Head of caudate nucleus (tissue), 42 donors: Measurements from ENCODE around the gene FAM43A.

ENCODE experiments used
- DNase-seq, 42 donors: peaks; one replicate each; pipeline versions ENCODE4 v3.0.0 to v3.0.0-alpha.2; 2020 to 2021; ENCODE audit warnings: mixed read lengths in 7 of 42
- intact Hi-C: fragments of 100-400 bp; cut with DNase I; formaldehyde crosslinking; loops from one replicate; pipeline ENCODE4 v1.15.0; 2022

FAM43A gene

GRCh38 chr3:194727435-194728128 lies 41.9 kb downstream of the FAM43A start:
- intact Hi-C loops = no loop called here
- no peak for DNase-seq

- intact Hi-C loops = no loop called here
- DNase-seq = no peak
Measured at GRCh38 chr3:194728986-194729385, 43.3 kb downstream of the FAM43A start.

- intact Hi-C loops = no loop called here
- DNase-seq = peak in 1 of 42 donors; percentile 7
Measured at GRCh38 chr3:194730365-194730764, 44.7 kb downstream of the FAM43A start.

GRCh38 chr3:194731506-194732073 lies 45.9 kb downstream of the FAM43A start:
- intact Hi-C loops = no loop called here
- DNase-seq = no peak

GRCh38 chr3:194732617-194733016 lies 46.9 kb downstream of the FAM43A start:
- intact Hi-C loops = no loop called here
- no peak for DNase-seq

GRCh38 chr3:194736277-194736895 lies 50.7 kb downstream of the FAM43A start:
- DNase-seq = no peak

GRCh38 chr3:194736896-194737600 lies 51.4 kb downstream of the FAM43A start:
- intact Hi-C loops = no loop called here
- DNase-seq = no peak

More at GRCh38 chr3:194736277-194736895, 50.7 kb downstream of the FAM43A start:
- intact Hi-C loops = no loop called here
